Measurements from ENCODE around the gene POLR1A. TPM values are rescaled to one million over a fixed set of nuclear protein-coding genes. Genes with fewer than 3 reads are reported as not detected.

Gene POLR1A
- polyA plus RNA-seq, 2 of the 4 experiments (the other 2 are of a cell fraction): 22.8 to 55.7 TPM

DNA sequence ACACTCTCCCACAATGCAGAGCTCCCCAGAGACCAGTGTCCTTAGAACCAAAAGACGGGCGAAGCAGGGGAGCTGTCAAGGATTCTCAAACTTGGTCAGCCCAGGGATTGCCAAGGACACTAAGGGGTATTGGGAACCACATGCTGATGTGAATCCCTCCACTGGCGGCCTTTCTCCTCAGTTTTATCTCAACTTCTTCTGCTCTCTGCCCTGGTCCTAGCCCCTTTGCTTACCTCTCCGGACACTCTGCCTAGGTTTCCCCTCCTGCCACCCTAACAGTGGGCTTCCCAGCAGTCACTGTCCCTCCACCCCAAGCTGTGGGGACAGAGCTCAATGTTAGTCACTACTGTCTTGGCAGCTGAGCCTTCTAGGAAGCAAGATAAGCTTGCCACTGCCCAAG is 61.1 kb downstream of the POLR1A start (continued):
- TF ChIP-seq, protein P1, sequence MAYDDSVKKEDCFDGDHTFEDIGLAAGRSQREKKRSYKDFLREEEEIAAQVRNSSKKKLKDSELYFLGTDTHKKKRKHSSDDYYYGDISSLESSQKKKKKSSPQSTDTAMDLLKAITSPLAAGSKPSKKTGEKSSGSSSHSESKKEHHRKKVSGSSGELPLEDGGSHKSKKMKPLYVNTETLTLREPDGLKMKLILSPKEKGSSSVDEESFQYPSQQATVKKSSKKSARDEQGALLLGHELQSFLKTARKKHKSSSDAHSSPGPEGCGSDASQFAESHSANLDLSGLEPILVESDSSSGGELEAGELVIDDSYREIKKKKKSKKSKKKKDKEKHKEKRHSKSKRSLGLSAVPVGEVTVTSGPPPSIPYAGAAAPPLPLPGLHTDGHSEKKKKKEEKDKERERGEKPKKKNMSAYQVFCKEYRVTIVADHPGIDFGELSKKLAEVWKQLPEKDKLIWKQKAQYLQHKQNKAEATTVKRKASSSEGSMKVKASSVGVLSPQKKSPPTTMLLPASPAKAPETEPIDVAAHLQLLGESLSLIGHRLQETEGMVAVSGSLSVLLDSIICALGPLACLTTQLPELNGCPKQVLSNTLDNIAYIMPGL (CRISPR knock-in tag; IDR thresholded peaks at IDR 0.05; ENCODE audit: borderline replicate concordance): no peak

DNA sequence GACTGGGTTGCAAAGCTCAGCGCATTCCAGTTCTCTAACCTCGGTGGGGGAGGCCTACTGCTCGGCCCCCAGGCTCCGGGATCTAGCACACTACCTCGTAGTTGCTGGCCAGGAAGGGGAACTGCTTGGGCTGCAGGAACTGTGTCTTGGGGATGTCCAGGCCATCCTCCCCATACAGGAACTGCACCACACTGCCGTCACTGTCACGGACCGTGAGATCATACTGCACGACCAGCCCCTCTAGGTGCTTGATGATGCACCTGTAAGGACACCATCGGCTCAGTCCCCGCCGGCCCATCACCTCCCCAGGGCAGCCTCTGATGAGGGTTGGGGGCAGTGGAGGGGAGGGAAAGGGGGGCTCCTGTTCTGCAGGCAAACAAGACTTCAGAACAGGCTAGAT is 61.6 kb downstream of the POLR1A start:
- Histone ChIP-seq H3K4me2 (no peak overlapping the region), H3K27ac (no peak overlapping the region), H3K9me3 (no peaks in the 10 kb centered on the region), H3K4me3 (no peak overlapping the region), H3K4me1 (no peaks in the 10 kb centered on the region)
- TF ChIP-seq CBX2 (IDR thresholded peaks at IDR 0.05; ENCODE audit: borderline replicate concordance, low read depth): no peak
- no peak for TF ChIP-seq GATA3 (IDR thresholded peaks at IDR 0.05; ENCODE audit: borderline replicate concordance)
- TF ChIP-seq MAFK (IDR thresholded peaks at IDR 0.05; ENCODE audit: partially characterized antibody): no peak
- no peak for TF ChIP-seq HOXB13 (CRISPR knock-in tag; IDR thresholded peaks at IDR 0.05; ENCODE audit: low read depth)
- TF ChIP-seq, protein P2, sequence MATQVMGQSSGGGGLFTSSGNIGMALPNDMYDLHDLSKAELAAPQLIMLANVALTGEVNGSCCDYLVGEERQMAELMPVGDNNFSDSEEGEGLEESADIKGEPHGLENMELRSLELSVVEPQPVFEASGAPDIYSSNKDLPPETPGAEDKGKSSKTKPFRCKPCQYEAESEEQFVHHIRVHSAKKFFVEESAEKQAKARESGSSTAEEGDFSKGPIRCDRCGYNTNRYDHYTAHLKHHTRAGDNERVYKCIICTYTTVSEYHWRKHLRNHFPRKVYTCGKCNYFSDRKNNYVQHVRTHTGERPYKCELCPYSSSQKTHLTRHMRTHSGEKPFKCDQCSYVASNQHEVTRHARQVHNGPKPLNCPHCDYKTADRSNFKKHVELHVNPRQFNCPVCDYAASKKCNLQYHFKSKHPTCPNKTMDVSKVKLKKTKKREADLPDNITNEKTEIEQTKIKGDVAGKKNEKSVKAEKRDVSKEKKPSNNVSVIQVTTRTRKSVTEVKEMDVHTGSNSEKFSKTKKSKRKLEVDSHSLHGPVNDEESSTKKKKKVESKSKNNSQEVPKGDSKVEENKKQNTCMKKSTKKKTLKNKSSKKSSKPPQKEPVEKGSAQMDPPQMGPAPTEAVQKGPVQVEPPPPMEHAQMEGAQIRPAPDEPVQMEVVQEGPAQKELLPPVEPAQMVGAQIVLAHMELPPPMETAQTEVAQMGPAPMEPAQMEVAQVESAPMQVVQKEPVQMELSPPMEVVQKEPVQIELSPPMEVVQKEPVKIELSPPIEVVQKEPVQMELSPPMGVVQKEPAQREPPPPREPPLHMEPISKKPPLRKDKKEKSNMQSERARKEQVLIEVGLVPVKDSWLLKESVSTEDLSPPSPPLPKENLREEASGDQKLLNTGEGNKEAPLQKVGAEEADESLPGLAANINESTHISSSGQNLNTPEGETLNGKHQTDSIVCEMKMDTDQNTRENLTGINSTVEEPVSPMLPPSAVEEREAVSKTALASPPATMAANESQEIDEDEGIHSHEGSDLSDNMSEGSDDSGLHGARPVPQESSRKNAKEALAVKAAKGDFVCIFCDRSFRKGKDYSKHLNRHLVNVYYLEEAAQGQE (IDR thresholded peaks at IDR 0.05): no peak
- TF ChIP-seq ZC3H11A (IDR thresholded peaks at IDR 0.05): no peak
- TF ChIP-seq BHLHE40 (IDR thresholded peaks at IDR 0.05; ENCODE audit: low read depth, low read length): no peak
- no peak for TF ChIP-seq JUNB (IDR thresholded peaks at IDR 0.05)
- TF ChIP-seq, protein P3, sequence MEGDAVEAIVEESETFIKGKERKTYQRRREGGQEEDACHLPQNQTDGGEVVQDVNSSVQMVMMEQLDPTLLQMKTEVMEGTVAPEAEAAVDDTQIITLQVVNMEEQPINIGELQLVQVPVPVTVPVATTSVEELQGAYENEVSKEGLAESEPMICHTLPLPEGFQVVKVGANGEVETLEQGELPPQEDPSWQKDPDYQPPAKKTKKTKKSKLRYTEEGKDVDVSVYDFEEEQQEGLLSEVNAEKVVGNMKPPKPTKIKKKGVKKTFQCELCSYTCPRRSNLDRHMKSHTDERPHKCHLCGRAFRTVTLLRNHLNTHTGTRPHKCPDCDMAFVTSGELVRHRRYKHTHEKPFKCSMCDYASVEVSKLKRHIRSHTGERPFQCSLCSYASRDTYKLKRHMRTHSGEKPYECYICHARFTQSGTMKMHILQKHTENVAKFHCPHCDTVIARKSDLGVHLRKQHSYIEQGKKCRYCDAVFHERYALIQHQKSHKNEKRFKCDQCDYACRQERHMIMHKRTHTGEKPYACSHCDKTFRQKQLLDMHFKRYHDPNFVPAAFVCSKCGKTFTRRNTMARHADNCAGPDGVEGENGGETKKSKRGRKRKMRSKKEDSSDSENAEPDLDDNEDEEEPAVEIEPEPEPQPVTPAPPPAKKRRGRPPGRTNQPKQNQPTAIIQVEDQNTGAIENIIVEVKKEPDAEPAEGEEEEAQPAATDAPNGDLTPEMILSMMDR (IDR thresholded peaks at IDR 0.05): no peak
- TF ChIP-seq EHF (CRISPR knock-in tag; IDR thresholded peaks at IDR 0.05): no peak
- FAIRE-seq (no peak), ATAC-seq (no peak), DNase-seq (ENCODE audit: low read depth in 1 of 2, low spot score in 1 of 2) (no peak)
- WGBS (ENCODE audit: missing lambda C conversion rate): 91% methylated on average over 11 of the region's 12 CpGs
- ChIA-PET POLR2A (no interaction called here), CTCF (interaction anchor here (0.6 to 6.0 kb wide), 9 partner anchors 9 to 337 kb away, joined by 3 to 41 read pairs (median 6); partner anchors contain the start of gene ST3GAL5)

DNA sequence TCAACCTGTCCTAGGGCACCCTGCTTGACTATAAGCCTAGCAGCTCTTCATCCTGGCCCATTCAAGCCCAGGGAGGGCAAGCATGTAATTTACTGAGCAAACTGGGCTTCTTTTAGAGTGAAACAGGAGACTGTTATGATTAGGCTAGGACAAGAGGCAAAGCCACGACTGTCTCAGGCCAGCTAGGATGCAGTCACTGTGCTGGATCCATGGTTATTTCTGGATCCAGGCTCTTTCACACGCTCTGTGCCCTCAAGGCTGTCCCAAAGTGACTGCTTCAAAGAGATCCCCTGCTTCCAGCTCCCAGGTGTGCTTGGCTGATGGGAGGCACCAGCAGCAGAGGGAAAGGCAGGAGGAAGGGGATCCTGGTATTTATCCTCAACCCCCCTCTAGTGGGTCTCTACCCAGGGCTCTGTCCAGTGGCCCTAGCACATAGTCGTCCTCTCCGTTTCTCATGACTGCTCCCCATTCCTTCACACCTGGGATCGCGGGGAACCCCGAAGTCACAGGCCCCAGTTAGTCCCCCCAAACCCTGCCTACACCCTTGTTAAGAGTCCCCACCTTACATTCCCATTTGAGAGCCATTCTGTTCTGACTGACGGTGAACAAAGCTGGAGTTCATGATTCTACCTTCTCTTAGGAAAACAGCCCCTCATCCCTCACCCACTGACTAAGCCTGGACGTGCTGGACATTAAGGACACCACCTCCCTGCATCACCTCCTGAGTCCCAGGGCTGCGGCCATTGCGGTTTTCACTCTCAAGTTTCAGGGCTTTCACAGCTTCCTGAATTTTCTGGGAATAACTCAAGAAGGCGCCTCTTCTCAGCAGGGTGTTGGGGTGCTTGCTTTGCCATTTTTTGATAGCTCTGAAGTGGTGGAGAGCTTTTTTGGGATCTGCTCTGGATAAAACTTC is 63.2 kb downstream of the POLR1A start:
- TF ChIP-seq JUNB (IDR thresholded peaks at IDR 0.05): no peak
- no peak for TF ChIP-seq HDAC2 (IDR thresholded peaks at IDR 0.05)
- TF ChIP-seq EHF (CRISPR knock-in tag; IDR thresholded peaks at IDR 0.05): no peak
- TF ChIP-seq BHLHE40 (IDR thresholded peaks at IDR 0.05; ENCODE audit: low read depth, low read length): no peak
- TF ChIP-seq, protein P4, sequence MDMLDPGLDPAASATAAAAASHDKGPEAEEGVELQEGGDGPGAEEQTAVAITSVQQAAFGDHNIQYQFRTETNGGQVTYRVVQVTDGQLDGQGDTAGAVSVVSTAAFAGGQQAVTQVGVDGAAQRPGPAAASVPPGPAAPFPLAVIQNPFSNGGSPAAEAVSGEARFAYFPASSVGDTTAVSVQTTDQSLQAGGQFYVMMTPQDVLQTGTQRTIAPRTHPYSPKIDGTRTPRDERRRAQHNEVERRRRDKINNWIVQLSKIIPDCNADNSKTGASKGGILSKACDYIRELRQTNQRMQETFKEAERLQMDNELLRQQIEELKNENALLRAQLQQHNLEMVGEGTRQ (IDR thresholded peaks at IDR 0.05): no peak
- TF ChIP-seq NFE2L2 (conservative IDR thresholded peaks at IDR 0.05; ENCODE audit: low read length): no peak
- TF ChIP-seq ZFP36 (IDR thresholded peaks at IDR 0.05; ENCODE audit: borderline replicate concordance, partially characterized antibody): no peak
- TF ChIP-seq, protein P5, sequence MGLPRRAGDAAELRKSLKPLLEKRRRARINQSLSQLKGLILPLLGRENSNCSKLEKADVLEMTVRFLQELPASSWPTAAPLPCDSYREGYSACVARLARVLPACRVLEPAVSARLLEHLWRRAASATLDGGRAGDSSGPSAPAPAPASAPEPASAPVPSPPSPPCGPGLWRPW (IDR thresholded peaks at IDR 0.05): no peak
- TF ChIP-seq RAD21 (conservative IDR thresholded peaks at IDR 0.05 in 1 of 2, IDR thresholded peaks at IDR 0.05 in 1 of 2): no peak
- POLR2A ChIA-PET: no interaction called here
- no peak for ATAC-seq
- H3K4me3 ChIP-seq: no peak overlapping the region
- H3K9me3 ChIP-seq: no peaks in the 10 kb centered on the region
- no peak for DNase-seq (ENCODE audit: low read depth in 1 of 2, low spot score in 1 of 2)
- CTCF ChIA-PET: interaction anchor here (0.8 to 6.0 kb wide), 7 partner anchors 8 to 215 kb away, joined by 3 to 41 read pairs (median 8); partner anchors contain the start of gene ST3GAL5
- WGBS (ENCODE audit: missing lambda C conversion rate): 95% methylated on average over 12 of the region's 12 CpGs
- H3K27ac ChIP-seq: no peak overlapping the region
- FAIRE-seq: no peak
- no peak overlapping the region for H3K4me2 ChIP-seq
- no peaks in the 10 kb centered on the region; the same call in 2 of the 3 replicates for H3K4me1 ChIP-seq

Data from A549 (cell line).